NCI-H1105 treated with DMSO at 0.1 percent for 48 hours (cell line): ENCODE data around the gene P3H2.

ENCODE experiments used
- DNase-seq: peaks from one replicate; lab custom pipeline; 2025; lab: John Stamatoyannopoulos, UW

The P3H2 gene

DNA sequence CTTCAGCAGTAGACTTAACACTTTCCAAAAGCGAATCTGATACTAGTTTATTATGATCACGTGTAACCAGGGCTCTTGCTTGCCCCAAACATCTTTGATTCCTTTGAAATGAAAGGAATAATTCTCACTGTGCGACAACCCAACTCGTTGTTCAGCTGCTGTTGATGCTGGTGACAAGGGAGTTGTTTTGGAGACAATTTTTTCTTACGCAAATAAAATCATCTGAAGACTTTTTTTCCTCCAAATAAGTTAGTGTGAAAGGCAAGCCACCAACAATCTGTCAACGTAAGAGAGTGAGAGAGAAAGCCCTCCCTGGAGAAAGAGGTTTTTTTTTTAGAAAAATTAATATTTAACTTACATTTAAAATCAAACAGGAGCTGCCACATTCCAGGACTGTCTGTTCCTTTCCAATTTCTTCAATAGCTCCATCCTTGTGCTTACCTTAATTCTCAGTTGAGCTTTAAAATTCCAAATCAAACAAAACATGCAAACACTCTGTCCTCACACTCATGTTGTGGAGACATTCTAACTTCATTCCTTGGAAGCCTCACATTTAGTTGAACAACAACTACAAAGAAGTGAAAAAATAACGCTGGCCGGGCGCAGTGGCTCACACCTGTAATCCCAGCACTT lies 4.9 kb upstream of the P3H2 start:
- no peak for DNase-seq

DNA sequence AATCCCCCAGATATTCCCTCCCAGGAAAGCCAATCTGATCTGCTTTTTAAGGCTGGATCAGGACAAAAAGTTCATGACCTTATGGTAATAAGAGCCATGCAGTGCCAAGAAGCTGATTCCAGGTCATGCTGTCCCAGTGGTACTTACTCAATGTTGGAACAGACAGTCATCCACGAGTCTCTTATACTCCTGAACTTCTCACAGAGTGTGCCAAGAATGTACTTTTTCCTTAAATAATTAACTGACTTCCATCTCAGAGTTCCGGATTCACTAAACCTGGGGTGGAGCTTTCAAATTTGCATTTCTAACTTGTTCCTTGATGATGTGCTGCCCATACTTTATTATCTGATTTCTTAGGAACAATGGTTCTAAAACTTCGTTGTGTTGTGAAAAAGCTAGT lies 3.4 kb upstream of the P3H2 start:
- DNase-seq, result no peak

DNA sequence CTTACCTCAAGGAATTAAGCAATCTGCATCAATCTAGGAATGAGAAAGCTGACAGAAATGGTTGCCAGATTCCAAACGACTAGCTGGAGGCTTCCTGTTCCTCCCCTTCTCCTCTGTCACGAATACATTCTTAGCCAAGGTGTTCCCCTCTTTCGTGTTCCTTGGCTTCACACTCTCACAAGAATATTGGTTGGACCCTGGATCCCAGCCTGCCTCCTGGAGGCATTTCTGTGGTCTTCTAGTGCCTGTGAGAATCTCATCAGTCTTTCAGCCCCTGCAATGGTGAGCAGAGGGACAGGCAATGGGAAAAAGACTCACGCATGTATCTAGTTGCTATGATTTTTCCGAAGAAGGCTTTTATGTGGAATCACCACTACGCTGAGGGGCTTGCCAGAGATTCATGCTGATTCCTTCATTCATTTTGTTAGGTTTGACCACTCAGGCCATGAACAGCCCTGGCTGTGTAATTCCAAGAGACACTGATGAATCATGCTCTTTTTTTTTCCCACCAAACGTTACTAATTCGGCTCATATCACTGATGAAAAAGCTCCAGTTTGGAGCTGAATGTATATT lies 1.6 kb upstream of the P3H2 start:
- DNase-seq, result no peak

DNA sequence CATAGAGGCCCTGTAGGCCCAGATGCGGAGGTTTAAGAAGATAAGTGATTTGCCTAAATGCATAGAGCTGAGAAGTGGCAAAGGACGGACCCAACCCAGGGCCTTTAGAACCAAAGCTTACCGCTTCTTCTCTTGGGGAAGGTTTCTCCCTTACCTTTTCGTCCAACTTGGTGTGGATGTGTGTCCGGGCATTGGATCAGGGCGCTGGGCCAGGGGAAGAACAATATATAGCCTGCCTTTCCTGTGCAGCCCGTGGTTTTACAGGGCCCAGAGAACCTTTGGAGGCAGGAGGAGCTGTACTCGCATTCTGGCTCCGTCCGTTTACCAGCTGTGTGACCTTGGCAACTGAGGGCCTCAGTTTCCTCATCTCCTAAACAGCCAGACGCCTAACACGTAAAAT lies 686 bp upstream of the P3H2 start:
- no peak for DNase-seq

DNA sequence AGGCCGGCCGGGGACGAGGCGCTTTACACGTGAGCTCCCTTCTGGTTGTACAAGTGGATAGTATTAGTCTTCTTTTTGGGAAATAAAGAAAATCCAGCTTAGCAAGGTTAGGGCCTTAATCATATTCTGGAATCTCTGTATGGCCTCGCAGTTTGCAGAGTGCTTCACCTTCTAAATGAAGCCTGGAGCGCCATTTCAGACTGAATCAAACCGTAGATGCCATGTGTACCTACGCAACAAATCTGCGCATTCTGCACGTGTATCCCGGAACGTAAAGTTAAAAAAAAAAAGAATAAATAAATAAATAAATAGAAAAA lies 322 bp upstream of the P3H2 start:
- DNase-seq, result no peak

DNA sequence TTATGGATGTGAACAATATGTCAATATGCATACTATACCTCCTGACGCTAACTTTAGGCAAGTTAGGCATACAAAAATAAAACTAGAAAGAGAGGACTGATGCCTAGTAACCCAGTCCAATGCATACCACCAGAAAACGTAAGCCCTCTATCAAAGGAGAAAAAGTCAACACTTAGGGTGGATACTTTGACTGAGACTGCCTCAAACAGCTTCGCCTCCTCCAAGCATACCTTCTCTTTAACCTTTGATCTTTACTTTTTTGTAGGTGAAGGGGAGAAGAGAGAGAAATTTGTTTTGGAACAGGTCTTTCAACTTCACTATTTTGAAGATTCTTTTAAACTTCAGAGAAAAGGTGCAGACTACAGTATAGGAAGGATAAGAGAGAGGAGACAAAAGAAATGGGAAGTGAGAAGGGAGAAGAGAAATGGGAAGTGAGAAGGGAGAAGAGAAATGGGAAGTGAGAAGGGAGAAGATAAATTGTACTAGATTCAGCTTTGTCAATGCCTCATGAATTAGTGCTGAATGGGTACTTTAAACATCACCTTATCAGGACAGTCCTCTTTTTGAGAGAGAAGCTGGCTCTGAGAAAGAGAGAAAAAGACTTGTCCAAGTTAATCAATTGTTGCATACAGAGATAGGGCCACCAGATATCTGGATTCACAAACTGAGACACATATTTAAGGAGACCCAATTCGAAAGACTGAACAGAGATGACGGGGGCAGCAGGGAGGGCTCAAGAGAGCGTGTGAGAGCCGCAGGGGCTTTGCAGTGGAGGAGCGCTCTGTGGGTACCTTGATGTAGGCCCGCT lies 1.0 kb downstream of the P3H2 start:
- DNase-seq, result no peak

DNA sequence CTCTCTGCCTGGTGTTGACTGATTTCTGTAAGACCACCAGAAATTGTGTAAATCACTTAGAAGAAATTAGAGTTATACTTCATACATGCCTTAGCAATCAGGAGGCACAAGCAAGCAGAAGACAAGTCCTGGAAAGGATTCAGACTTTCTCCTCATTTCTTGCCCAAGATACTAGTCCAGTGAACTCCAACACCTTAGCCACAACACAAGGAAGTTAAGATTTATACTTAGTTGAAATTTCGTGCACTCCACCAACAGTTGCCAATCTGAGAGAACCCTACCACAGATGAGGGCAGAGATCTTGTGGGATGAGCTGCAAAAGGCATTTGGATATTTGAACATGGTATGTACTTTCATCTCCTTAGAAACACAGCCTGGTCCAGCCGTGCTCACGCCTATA lies 2.3 kb downstream of the P3H2 start:
- DNase-seq, result no peak

DNA sequence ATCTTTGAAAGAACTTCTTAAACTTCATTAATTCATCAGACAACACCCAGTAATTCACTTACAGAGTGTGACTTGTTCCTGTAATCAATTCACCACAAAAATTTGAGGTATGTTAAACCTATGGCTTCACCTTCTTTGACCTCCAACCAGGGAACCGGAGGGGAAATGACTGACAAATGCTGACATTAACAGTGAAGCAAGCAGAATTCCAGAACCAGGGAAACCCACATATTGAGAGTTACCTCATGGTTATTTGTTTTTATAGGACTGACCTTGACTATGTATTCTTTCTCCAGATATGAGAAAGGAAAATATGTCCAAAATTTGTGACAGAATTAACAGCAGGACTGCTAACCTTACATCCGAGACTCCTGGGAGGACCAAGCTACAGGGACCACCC lies 2.7 kb downstream of the P3H2 start:
- DNase-seq, result no peak

DNA sequence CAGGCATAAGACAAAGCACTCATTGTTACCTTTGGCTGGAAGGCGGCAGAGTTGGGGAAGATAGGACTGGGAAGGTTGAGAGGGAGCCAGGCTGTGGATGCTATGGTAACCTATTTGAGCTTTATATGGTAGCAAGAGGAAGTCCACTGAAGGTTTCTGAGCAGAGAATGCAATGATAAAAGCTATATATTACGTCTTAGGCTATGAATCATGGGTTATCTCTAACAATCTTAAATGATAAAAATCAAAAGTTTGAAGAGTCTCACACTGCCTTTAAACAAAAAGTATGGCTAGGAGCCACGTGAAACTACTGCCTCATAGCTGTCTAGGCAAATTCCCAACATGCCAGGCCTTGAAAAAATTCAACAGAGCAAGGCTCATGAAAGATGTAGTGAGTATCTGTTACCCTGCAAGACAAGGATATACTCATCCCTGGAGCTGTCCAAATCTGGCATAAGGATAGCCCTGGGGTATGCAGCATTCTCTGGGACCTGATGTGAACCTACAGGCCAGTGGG lies 4.1 kb downstream of the P3H2 start:
- no peak for DNase-seq

DNA sequence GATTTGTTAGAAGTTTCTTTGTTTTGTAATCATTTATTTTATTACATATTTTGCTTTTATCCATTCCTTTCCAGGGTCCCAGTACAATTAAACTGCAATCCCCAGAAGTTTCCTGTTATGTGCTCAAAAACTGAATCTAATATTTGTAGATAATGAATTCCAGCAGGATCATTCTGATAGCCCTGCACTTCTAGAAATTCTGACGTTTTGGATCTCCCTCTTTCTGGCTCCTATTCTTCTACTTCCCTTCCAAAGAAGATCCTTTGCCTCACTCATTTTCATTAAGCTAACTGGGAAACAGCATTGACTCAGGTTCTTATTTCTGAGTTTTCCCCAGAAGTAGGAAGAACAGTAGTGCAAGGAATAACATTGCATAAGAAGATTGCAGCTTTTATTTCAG lies 9.9 kb downstream of the P3H2 start:
- DNase-seq, result no peak

DNA sequence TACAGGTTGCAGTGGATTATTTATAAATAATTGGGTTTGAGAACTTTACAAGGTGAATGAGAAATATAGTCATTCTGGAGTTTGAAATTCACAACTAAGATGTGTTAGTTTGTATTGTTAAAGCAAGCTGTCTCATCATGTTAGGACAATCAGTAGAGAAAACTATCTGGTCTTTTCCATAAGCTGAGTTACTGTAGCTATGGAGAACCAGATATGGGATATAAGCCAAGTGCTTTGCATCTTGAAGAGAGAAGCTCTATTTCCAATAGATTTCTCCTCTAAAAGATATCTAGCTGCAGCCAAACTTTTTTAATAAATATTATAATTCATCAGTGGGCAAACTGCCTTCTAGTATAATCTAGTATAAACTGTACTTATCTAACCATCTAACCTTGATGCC lies 11.3 kb downstream of the P3H2 start:
- DNase-seq, result no peak

DNA sequence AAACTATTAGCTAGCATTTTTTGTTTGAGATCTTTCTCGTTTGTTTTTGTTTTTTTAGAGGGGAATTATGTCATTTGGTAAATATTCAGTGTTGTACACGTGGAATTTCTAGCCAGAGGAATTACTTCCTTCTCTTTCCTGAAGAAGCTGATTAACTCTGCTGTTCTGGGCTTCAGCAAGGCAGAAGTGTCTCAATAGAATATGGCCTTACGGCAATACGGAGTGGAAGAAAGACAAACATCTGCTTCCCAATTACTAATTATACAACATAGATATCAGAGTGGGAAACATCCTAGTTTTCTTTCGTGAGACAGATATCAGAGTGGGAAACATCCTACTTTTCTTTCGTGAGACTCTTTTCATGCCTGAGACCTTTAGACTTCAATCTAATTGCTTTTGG lies 11.9 kb downstream of the P3H2 start:
- no peak for DNase-seq

DNA sequence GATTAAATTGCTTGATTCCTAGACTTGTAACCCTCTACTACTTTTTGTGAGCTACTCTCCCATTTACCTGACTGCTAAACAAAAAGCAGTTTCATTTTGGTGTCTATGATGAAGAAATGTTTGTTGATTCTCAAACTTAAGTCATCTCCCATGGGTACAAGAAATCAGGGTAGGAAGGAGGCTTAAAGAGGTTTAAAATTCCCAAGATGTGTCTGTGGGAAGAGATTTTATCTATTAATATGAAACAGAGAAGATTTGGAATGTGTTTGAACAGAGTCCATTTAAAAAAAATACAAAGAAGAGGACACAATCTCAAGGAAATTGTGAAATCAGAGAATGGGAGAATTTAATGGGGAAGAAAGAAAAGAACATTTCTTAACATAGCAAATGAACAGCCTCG lies 14.8 kb downstream of the P3H2 start:
- DNase-seq, result no peak

DNA sequence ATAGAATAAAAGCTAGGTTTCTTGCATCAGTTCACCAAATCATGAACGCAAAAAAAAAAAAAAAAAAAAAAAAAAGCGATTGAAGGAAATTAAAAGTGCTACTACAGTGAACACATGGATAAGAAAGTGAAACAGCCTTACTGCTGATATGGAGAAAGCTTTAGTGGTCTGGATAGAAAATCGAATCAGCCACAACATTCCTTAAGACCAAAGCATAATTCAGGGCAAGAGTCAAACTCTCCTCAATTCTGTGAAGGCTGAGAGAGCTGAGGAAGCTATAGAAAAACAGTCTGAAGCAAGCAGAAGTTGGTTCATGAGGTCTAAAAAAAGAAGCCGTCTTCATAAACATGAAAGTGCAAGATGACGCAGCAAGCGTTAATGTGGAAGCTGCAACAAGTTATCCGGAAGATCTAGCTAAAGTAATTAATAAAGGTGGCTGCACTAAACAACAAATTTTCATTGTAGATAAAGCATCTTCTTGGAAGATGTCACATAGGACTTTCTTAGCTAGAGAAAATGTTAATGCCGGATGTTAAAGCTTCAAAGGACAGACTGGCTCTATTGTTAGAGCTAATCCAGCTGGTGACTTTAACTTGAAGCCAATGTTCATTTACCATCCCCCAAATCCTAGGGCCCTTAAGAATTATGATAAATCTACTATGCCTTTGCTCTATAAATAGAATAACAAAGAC lies 19.2 kb downstream of the P3H2 start:
- no peak for DNase-seq

DNA sequence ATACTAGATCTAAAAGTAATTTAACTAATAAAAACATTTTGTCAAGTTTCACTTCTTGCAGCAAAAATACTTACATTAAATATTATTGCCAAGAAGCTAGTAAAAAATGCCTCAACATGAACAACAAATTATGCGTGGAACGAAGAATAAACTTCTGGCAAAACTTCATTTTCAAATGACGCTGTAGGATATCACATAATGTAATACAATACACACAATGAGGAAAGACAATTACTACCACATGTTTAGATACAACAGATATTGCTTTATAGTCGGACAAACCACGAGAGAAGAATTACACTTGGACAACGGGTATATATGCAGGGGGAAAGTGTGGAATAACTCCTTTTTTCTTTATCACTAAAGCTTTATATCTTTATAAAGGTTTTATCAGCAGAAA lies 21.6 kb downstream of the P3H2 start:
- no peak for DNase-seq

DNA sequence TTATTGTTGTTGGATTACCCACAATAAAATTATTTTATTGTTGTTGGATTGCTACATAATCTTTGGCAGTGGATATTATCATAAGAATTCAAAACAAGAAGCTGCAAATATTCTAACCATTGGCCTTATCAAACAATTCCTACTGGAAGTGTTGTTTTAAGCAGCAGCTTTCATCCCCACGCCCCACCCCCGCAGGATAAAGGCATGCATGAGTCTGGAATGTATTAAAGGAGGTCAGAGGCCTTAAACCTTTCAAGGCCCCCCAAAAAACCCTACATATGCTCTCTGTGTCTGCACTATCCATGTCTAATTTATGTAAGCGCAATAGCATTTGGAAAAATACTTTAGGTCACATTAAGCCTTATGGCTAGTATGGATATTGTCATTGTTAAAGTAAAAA lies 23.1 kb downstream of the P3H2 start:
- no peak for DNase-seq

DNA sequence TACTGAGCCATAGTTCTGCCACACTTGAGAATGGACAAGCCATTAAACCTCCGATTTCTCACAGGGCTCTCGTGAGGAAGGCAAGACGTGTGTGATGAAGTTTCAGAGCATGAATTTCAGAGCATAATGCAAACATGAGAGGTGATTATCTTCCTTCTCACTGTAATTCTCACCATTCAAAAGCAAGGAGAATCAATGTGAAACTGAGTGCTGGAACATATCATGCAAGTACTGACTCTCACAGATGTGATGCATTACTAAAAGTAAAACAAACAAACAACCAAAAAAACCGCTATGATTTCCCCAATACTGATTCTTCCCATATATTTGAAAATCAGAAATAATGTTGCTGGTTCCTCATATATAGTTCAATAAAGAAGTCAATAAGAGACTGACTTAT lies 23.7 kb downstream of the P3H2 start:
- no peak for DNase-seq

DNA sequence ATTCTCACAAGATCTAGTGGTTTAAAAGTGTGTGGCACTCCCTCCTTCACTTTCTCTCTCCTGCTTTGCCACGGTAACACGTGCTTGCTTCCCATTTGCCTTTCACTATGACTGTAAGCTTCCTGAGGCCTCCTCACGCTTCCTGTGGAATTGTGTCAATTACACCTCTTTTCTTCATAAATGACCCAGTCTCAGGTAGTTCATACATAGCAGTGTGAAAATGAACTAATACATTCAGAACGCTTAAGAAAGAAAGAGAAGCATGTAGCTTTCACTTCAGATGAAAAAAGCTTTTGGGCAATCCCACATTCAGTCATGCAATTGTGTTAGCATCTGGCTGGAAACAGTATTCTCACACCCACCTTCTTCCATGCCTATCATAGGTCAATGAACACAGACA lies 24.4 kb downstream of the P3H2 start:
- no peak for DNase-seq

DNA sequence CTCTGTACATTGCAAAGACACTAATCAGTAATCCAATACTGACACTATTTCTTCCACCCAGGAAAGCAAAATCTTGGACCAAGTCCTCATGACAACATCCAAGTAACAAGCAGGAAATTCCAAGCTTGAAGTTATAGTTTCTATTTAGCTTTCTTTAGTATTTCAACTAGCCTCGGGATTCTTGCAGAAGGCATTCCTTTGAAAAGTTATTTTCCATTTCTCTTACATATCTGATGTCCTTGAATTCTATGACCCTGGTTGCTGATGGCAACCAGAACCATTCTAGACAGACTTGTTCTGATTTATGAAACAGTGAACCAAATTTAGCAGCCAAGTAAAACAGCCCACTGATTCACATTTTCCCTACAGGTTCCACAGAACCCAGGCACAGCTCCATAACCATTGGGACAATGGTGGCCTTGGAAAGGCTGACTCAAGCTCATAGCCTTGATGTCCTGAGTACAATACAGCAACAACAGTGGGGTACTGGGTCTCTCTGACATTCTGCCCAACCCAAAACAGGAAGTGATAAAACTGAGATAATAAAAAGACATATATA lies 26.5 kb downstream of the P3H2 start:
- DNase-seq, result no peak

DNA sequence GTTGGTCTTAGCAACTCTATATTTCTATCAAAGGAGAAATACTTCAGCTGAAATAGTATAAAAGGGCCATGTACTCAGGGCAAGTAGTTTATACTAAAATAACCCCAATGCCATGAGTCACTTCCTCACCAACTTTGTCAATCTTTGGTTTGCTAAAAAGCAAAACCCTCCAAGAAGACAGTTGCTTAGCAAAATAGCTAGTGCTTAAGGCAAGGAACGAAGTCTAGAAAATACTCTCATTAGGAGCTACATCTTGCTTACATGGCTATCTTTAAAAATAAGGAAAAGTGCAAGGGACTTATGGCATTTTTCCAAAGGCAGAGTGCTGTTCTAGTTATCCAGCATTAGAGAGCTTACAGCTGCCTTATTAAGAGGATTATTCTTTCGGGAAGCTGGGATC lies 28.4 kb downstream of the P3H2 start:
- DNase-seq, result no peak

DNA sequence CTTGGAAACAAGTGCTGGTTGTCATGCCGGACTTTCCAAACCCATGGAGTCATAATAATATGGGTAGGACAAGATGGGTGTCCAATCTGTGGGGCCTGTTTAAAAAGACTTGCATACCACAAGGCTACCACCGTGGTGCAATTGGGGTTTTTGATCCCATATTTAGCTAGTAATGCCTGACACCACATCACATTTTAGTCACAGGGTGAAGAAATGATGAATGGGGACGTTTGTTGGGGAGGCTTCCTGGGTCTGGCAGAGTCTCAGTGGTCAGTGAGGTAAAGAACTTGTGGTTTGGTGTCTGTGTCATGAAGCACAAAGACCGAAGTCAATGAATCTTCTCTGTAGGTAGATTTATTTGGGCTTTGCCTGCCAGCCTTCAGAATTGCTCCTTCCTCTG lies 31.0 kb downstream of the P3H2 start:
- DNase-seq, result no peak

DNA sequence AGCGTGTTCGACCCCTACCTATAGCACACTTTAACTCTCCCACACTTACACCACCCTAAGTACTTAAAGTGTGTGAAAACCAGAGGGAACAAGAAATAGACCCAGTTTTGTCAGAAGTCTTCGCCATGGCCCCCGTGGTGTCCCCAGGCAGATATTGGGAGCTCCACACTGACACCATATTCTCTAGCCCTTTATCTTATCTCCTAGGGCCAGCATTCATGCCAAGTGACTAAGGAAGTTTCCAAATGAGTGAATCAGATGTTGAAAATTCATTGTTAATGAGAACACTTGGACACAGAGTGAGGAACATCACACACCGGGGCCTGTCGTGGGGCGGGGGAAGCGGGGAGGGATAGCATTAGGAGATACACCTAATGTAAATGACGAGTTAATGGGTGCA lies 31.8 kb downstream of the P3H2 start:
- no peak for DNase-seq

DNA sequence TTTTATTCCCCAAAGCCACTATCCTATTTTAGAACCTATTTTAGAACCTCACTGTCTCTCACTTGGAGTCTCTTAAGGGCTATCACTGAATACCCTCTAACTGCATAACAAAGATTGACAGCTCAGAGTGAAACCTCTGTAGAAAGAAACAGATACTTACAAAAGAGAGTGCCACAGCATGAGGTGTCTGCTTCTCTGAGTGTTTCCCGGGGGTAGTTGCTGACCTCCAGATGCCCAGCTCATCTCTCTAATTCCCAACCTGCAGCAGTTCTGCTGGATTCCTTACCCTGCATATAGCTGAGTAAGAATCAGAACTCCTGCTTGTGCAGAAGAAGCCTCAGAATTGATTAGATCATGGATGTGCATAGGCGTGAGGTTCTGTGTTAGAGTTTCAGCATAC lies 34.5 kb downstream of the P3H2 start:
- no peak for DNase-seq
